DMS153 treated with DMSO at 0.1 percent for 48 hours (cell line): ENCODE data around the gene UBTD1.
"Not testable (repeated sequence)": the region's sequence is repeated elsewhere in the genome, so short reads cannot be mapped to it uniquely, and the experiment has no call there.

Source experiments
- DNase-seq: peaks from one replicate; lab custom pipeline; 2025; ENCODE audit not compliant: unreplicated experiment; lab: John Stamatoyannopoulos, UW

UBTD1 gene

GRCh38 chr10:97537186-97537869, 38.6 kb downstream of the UBTD1 start:
- DNase-seq: no peak

GRCh38 chr10:97538411-97538810, 39.7 kb downstream of the UBTD1 start:
- no peak for DNase-seq

- no peak for DNase-seq
Observed at GRCh38 chr10:97538839-97539238, 40.1 kb downstream of the UBTD1 start.

- DNase-seq: no peak
Observed at GRCh38 chr10:97539523-97540200, 40.9 kb downstream of the UBTD1 start.

- no peak for DNase-seq
Observed at GRCh38 chr10:97540669-97541500, 42.2 kb downstream of the UBTD1 start.

- no peak for DNase-seq
Observed at GRCh38 chr10:97542169-97543024, 43.7 kb downstream of the UBTD1 start.

GRCh38 chr10:97543025-97543546, 44.4 kb downstream of the UBTD1 start:
- no peak for DNase-seq

- no peak for DNase-seq
Observed at GRCh38 chr10:97546456-97547270, 47.9 kb downstream of the UBTD1 start.

GRCh38 chr10:97547271-97547600, 48.5 kb downstream of the UBTD1 start:
- DNase-seq: no peak

GRCh38 chr10:97547962-97548361, 49.2 kb downstream of the UBTD1 start:
- DNase-seq: no peak

GRCh38 chr10:97548828-97549455, 50.2 kb downstream of the UBTD1 start:
- no peak for DNase-seq

- DNase-seq: no peak
Observed at GRCh38 chr10:97549587-97550322, 51.0 kb downstream of the UBTD1 start.

- no peak for DNase-seq
Observed at GRCh38 chr10:97550336-97551149, 51.8 kb downstream of the UBTD1 start.

GRCh38 chr10:97551271-97551670, 52.5 kb downstream of the UBTD1 start:
- no peak for DNase-seq

GRCh38 chr10:97553575-97554031, 54.9 kb downstream of the UBTD1 start:
- DNase-seq: peak; percentile 76

GRCh38 chr10:97554336-97554735, 55.6 kb downstream of the UBTD1 start:
- DNase-seq: not testable (repeated sequence)

- DNase-seq: not testable (repeated sequence)
Observed at GRCh38 chr10:97555541-97555940, 56.8 kb downstream of the UBTD1 start.
